Right lobe of liver (tissue), 6 donors: ENCODE results near the gene WBP2NL. TPM values are rescaled to one million over a fixed set of nuclear protein-coding genes. Genes with fewer than 3 reads are reported as not detected.
A peak's percentile ranks its signal among the peaks of the same experiment; 100 is the strongest.

Experiments
- ATAC-seq, 4 donors: fragments of 200-7000 bp; cut with Tn5 transposase; one replicate each; pipeline ENCODE4 v1.9.1; 2020; ENCODE audit warnings: mild to moderate bottlenecking in 4 of 4, moderate library complexity in 4 of 4
- DNase-seq, 3 donors: peaks; one replicate each; pipeline ENCODE4 v3.0.0-alpha.2; 2020
- H3K27ac ChIP-seq, 3 donors: fragments of 200-600 bp; one replicate each; pipeline ENCODE4 v1.8.0; 2022
- H3K27me3 ChIP-seq, 2 donors: fragments of 200-600 bp; one replicate each; pipeline ENCODE4 v1.8.0; 2022
- H3K36me3 ChIP-seq, 4 donors: fragments of 200-600 bp; sonication (generic) in 1 of 4; one replicate each; pipeline versions ENCODE4 v1.5.1 to v1.8.0; 2017 to 2022; ENCODE audit warnings: control low read depth in 1 of 4
- H3K4me1 ChIP-seq, 4 donors: fragments of 200-600 bp; sonication (generic) in 1 of 4; one replicate each; pipeline versions ENCODE4 v1.5.1 to v1.8.0; 2017 to 2022; ENCODE audit warnings: control low read depth in 1 of 4
- H3K4me3 ChIP-seq, 3 donors: fragments of 200-600 bp; one replicate each; pipeline ENCODE4 v1.8.0; 2022
- H3K9me3 ChIP-seq, 4 donors: fragments of 200-600 bp; sonication (generic) in 1 of 4; one replicate each; pipeline versions ENCODE4 v1.5.1 to v1.8.0; 2017 to 2022; ENCODE audit warnings: control low read depth in 1 of 4
- CTCF ChIP-seq, 4 donors: fragments of 200-600 bp in 3 of 4; fragments of 450-650 bp in 1 of 4; IDR thresholded peaks; one replicate each; pipeline versions ENCODE4 v1.5.1 to v1.8.0; 2016 to 2022; ENCODE audit warnings: antibody characterized with exemption in 4 of 4, mild to moderate bottlenecking in 2 of 4
- POLR2A ChIP-seq: fragments of 450-650 bp; IDR thresholded peaks from one replicate; pipeline ENCODE4 v1.6.1; 2017; ENCODE audit warnings: antibody characterized with exemption, mild to moderate bottlenecking
- WGBS: methylation state at CpG from one replicate; pipeline ENCODE4 v1.1.6; 2018; ENCODE audit warnings: low coverage, low lambda C conversion rate; ENCODE audit not compliant: insufficient coverage; ENCODE audit errors: missing lambda C conversion rate; 5-methylcytosine and 5-hydroxymethylcytosine counted together
- intact Hi-C, 2 donors: fragments of 100-400 bp; cut with DNase I; formaldehyde crosslinking; loops; one replicate each; pipeline versions ENCODE4 v1.11.2 to v1.14.1; 2022
- total RNA-seq, 6 experiments: library from RNA; depleted of rRNA in 2 of 6; stranded (reverse); fragments of >200 nt in 2 of 6; fragmentation: NEBNext Ultra II Directional in 3 of 6; extraction: Animal tissue kit (Norgen Biotek cat#: 25700) in 3 of 6; gene quantifications; one replicate each; pipeline versions ENCODE4 v1.1.0 to v1.2.4, GENCODE V29; 2016 to 2023
- donor health status: DM: no; HTN: yes; CAD: no.
- donor health status: DM: no; HTN: no; CAD: no.
- donor health status: DM: no; HTN: no; CAD: no.
- donor health status: DM: no; HTN: yes; CAD: no.
- donor health status: DM: no; HTN: yes; CAD: no.

Gene WBP2NL
- total RNA-seq, 6 experiments from 2014 or later = 0.12 to 0.72 (median 0.63) TPM

GRCh38 chr22:42072606-42073330 lies 74.2 kb downstream of the WBP2NL start:
- WGBS = 72% methylated on average over 6 of the region's 8 CpGs
- Histone ChIP-seq H3K27me3 (no peaks in the 10 kb centered on the region), H3K27ac (no peak overlapping the region), H3K9me3 (no peaks in the 10 kb centered on the region), H3K36me3 (peaks cover 0 to 4% (median 0%) of the 10 kb centered on the region in 4 donors), H3K4me3 (no peak overlapping the region), H3K4me1 (peaks cover 0 to 18% (median 0%) of the 10 kb centered on the region in 4 donors)
- DNase-seq = peak in 1 of 3 donors; percentile 40
- intact Hi-C loops = no loop called here
- TF ChIP-seq CTCF (IDR thresholded peaks at IDR 0.05) (no peak), POLR2A (no peak)
- no peak for ATAC-seq

DNA sequence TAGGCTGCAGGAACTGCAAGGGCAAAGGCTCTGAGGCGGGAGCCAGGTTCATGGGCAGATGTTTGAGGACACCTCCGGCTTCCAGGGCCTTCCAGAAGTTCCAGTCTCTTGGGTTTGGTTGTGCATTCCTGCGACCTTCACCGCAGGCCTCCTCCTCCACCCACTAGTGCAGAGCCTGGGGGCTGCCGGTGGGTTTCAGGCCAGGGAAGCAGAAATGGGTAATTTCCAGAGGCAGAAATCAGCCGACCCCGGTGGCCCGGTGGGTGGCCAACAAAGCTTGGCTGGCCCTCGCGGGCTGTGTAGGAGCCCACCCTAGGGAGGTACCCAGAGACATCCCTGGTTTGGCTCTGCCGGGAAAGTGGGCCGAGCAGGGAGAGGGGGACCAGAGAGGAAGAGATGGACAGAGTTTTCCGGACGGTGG lies 75.0 kb downstream of the WBP2NL start:
- WGBS = 68% methylated on average over 7 of the region's 14 CpGs
- TF ChIP-seq CTCF (IDR thresholded peaks at IDR 0.05) (no peak), POLR2A (no peak)
- Histone ChIP-seq H3K9me3 (no peaks in the 10 kb centered on the region), H3K36me3 (no peaks in the 10 kb centered on the region), H3K27ac (peak overlapping the region; percentile 56 to 88 (median 73)), H3K4me1 (peaks cover 0 to 18% (median 0%) of the 10 kb centered on the region in 4 donors), H3K4me3 (peak overlapping the region; percentile 39 to 50 (median 49)), H3K27me3 (no peaks in the 10 kb centered on the region)
- intact Hi-C loops = no loop called here
- no peak for DNase-seq
- ATAC-seq = no peak

DNA sequence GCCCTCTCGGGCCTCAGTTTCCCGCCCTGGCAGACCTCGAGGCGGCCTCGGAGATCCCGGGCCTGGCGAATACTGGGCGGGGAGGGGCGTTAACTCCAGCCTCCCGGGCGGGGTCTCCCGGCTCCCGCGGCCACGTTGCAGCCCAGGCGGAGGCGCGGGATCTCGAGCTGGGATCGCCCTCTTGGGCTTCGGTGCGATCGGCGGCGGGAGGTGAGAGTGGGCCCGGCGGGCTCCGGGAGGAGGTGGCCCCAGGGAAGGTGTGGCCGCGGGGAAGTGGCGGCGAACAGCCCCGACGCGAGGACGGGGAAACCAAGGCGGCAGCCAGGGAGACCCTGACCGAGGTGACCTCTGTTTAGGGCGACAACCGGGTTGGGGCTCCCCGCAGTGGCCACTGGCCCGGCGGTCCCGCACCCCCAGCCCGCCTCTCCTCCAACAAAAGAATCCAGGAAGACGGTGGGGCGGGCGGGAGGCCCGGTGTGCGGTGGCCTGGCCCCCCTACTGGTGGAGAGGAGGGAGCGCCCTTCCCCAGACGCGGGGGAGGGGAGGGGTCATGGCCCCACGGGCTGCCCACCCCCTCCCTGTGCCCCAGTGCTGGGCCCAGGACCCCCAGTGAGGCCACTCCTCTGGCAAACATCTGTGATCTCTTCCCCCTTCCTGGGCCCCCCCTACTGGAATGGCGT lies 75.7 kb downstream of the WBP2NL start, which contains the start of gene PHETA2:
Gene PHETA2 (plus strand): TSS at position 117 of the 680 bp plus-strand sequence. CDS start 3,046 bp downstream, outside the sequence.
- peak in 2 of 3 donors; percentile 47 to 53 for DNase-seq
- no peak for ATAC-seq
- TF ChIP-seq POLR2A (no peak), CTCF (IDR thresholded peaks at IDR 0.05) (peak in 3 of 4 donors; percentile 15 to 21 (median 15))

GRCh38 chr22:42074846-42075676 lies 76.5 kb downstream of the WBP2NL start:
- TF ChIP-seq POLR2A (no peak), CTCF (IDR thresholded peaks at IDR 0.05) (no peak)
- H3K4me1 ChIP-seq = peaks cover 0 to 17% (median 2%) of the 10 kb centered on the region in 4 donors
- no peaks in the 10 kb centered on the region for H3K27me3 ChIP-seq
- no peak for DNase-seq
- intact Hi-C loops = no loop called here
- H3K9me3 ChIP-seq = no peaks in the 10 kb centered on the region
- H3K27ac ChIP-seq = peak overlapping the region; percentile 56 to 88 (median 73)
- ATAC-seq = no peak
- H3K36me3 ChIP-seq = no peaks in the 10 kb centered on the region
- WGBS = 77% methylated on average over 9 of the region's 9 CpGs
- peak overlapping the region; percentile 39 to 50 (median 49) for H3K4me3 ChIP-seq

More for the DNA sequence above, 75.7 kb downstream of the WBP2NL start, which contains the start of gene PHETA2:
- Histone ChIP-seq H3K27me3 (no peaks in the 10 kb centered on the region), H3K27ac (peak within 1 kb of the TSS; percentile 56 to 88 (median 73)), H3K36me3 (no peaks in the 10 kb centered on the region), H3K4me1 (peaks cover 0 to 23% (median 2%) of the 10 kb centered on the region in 4 donors), H3K9me3 (no peaks in the 10 kb centered on the region), H3K4me3 (peak within 1 kb of the TSS; percentile 39 to 50 (median 49))
- intact Hi-C loops = no loop called here
- WGBS = 12% methylated on average over 5 of the region's 55 CpGs
